GM12873 (cell line): ENCODE results near the gene HS1BP3.

ENCODE experiments used
- CTCF ChIP-seq: IDR thresholded peaks from 2 replicates; pipeline ENCODE4 v1.5.1; 2012; ENCODE audit warnings: low read depth, mild to moderate bottlenecking, moderate library complexity, low read length, control low read depth; ENCODE audit not compliant: insufficient read depth; ENCODE audit errors: missing control alignments

HS1BP3 gene

GRCh38 chr2:20624156-20624883 lies 26.6 kb downstream of the HS1BP3 start:
- no peak for TF ChIP-seq CTCF

- TF ChIP-seq CTCF: no peak
Observed at GRCh38 chr2:20623741-20624155, 27.1 kb downstream of the HS1BP3 start.

- TF ChIP-seq CTCF: no peak
Observed at GRCh38 chr2:20623241-20623640, 27.7 kb downstream of the HS1BP3 start.

- TF ChIP-seq CTCF: no peak
Observed at GRCh38 chr2:20622731-20623130, 28.2 kb downstream of the HS1BP3 start.

GRCh38 chr2:20622296-20622686 lies 28.6 kb downstream of the HS1BP3 start:
- no peak for TF ChIP-seq CTCF

- TF ChIP-seq CTCF: no peak
Observed at GRCh38 chr2:20621366-20622295, 29.3 kb downstream of the HS1BP3 start.

GRCh38 chr2:20620696-20621365 lies 30.1 kb downstream of the HS1BP3 start:
- TF ChIP-seq CTCF: no peak
